ENCODE data around the gene USPL1.
"Not testable (repeated sequence)": the region's sequence is repeated elsewhere in the genome, so short reads cannot be mapped to it uniquely, and the experiment has no call there.

- TF ChIP-seq, protein P1, sequence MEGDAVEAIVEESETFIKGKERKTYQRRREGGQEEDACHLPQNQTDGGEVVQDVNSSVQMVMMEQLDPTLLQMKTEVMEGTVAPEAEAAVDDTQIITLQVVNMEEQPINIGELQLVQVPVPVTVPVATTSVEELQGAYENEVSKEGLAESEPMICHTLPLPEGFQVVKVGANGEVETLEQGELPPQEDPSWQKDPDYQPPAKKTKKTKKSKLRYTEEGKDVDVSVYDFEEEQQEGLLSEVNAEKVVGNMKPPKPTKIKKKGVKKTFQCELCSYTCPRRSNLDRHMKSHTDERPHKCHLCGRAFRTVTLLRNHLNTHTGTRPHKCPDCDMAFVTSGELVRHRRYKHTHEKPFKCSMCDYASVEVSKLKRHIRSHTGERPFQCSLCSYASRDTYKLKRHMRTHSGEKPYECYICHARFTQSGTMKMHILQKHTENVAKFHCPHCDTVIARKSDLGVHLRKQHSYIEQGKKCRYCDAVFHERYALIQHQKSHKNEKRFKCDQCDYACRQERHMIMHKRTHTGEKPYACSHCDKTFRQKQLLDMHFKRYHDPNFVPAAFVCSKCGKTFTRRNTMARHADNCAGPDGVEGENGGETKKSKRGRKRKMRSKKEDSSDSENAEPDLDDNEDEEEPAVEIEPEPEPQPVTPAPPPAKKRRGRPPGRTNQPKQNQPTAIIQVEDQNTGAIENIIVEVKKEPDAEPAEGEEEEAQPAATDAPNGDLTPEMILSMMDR (IDR thresholded peaks at IDR 0.05) = not testable (repeated sequence)
- TF ChIP-seq POLR2AphosphoS5, POLR2A, EP300 (IDR thresholded peaks at IDR 0.05): not testable (repeated sequence)
Measured at GRCh38 chr13:30607186-30607585, 10.5 kb upstream of the USPL1 start.
